Measurements from ENCODE around the gene GBX1. TPM values are rescaled to one million over a fixed set of nuclear protein-coding genes. Genes with fewer than 3 reads are reported as not detected.

Gene GBX1
- total RNA-seq, 3 donors from 2014 or later (not counting 1 experiment from before 2014, with no cell fraction given) = not detected

DNA sequence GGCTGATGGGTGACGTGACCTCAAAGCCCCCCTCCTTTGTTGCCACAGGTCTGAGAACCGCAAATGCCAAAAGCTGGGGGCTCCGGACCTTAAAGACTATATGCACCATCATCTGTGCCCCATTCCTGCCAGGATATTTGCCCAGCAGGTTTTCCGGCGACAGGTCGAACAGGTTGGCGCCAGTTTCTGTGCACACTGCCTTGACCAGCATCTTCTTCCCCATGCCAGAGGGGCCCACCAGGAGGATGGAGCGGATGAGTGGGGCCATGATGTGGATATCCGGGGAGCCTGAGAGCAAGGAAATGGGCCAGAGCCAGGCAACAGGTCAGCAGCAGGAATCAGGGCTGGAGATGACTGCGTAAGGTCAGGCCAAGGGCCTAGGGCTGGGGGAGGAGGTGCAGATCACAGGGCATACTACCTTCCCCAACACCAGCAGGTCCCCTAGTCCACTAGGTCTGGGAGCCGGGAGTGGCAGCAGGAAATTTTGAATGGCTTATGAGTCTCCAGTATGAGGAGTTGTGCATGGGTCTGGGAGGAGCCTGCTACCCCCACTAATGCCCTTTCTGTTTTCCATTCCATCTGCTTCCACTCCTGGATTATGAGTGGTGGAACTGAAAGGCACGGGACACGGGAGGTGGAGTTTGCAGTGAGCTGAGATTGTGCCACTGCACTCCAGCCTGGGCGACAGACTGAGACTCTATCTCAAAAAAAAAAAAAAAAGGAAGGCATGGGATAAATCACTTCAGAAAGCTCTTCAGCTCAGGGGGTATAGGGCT lies 25.9 kb upstream of the GBX1 start:
- TF ChIP-seq, protein P1, sequence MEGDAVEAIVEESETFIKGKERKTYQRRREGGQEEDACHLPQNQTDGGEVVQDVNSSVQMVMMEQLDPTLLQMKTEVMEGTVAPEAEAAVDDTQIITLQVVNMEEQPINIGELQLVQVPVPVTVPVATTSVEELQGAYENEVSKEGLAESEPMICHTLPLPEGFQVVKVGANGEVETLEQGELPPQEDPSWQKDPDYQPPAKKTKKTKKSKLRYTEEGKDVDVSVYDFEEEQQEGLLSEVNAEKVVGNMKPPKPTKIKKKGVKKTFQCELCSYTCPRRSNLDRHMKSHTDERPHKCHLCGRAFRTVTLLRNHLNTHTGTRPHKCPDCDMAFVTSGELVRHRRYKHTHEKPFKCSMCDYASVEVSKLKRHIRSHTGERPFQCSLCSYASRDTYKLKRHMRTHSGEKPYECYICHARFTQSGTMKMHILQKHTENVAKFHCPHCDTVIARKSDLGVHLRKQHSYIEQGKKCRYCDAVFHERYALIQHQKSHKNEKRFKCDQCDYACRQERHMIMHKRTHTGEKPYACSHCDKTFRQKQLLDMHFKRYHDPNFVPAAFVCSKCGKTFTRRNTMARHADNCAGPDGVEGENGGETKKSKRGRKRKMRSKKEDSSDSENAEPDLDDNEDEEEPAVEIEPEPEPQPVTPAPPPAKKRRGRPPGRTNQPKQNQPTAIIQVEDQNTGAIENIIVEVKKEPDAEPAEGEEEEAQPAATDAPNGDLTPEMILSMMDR (IDR thresholded peaks at IDR 0.05) = no peak

GRCh38 chr7:151192002-151192539 lies 24.6 kb upstream of the GBX1 start:
- intact Hi-C loops (cut with micrococcal nuclease) = no loop called here
- H3K36me3 Mint-ChIP-seq = no peaks in the 10 kb centered on the region
- H3K27ac Mint-ChIP-seq = no peak overlapping the region

More for the DNA sequence above, 25.9 kb upstream of the GBX1 start:
- WGBS (ENCODE audit: insufficient coverage) = 91% methylated on average over 12 of the region's 14 CpGs
- Mint-ChIP-seq H3K27me3 (ENCODE audit: low read depth in 2 of 2) (peaks cover 6 to 9% of the 10 kb centered on the region in 2 donors), H3K4me1 (no peaks in the 10 kb centered on the region), H3K27ac (no peak overlapping the region), H3K36me3 (no peaks in the 10 kb centered on the region), H3K9me3 (no peaks in the 10 kb centered on the region), H3K4me3 (no peak overlapping the region)
- no peak overlapping the region for H3K27ac ChIP-seq (ENCODE audit: low read length)
- peaks cover 6% of the 10 kb centered on the region for H3K4me1 ChIP-seq (ENCODE audit: control insufficient read depth, insufficient read depth, low read length)
- no peaks in the 10 kb centered on the region for H3K9me3 ChIP-seq (ENCODE audit: control insufficient read depth, insufficient read depth, low read length)
- ATAC-seq (no peak), DNase-seq (no peak)
- no peaks in the 10 kb centered on the region for H3K27me3 ChIP-seq (ENCODE audit: control insufficient read depth, insufficient read depth, low read length)
- H3K4me3 ChIP-seq (ENCODE audit: low read length) = no peak overlapping the region
- intact Hi-C loops (cut with micrococcal nuclease) = no loop called here
- H3K36me3 ChIP-seq (ENCODE audit: control insufficient read depth, insufficient read depth, low read length) = no peaks in the 10 kb centered on the region

DNA sequence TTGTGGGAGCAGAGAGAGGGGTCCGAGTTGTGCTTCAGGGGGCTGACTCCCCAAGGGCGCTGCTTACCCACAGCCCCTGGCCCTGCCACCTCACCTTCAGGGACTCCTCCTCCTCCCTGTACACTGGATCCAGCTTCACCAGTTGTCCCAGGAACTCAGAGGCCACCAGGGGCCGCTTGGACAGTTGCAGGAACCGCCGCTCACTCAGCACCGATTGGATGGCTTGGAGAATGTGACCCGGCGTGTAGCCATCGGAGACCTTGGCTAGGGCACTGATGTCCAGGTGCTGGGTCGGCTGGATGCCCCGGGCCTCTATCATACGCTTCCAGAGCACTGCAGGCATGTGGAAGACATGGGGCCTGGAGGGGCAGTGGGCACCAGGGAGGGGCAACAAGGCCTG lies 24.1 kb upstream of the GBX1 start:
- H3K27me3 ChIP-seq (ENCODE audit: control insufficient read depth, insufficient read depth, low read length) = no peaks in the 10 kb centered on the region
- no peaks in the 10 kb centered on the region for H3K9me3 ChIP-seq (ENCODE audit: control insufficient read depth, insufficient read depth, low read length)
- no peak overlapping the region for H3K4me3 Mint-ChIP-seq
- H3K4me1 ChIP-seq (ENCODE audit: control insufficient read depth, insufficient read depth, low read length) = peaks cover 6% of the 10 kb centered on the region
- no peaks in the 10 kb centered on the region for H3K9me3 Mint-ChIP-seq
- H3K4me1 Mint-ChIP-seq = no peaks in the 10 kb centered on the region
- H3K27ac ChIP-seq (ENCODE audit: low read length) = no peak overlapping the region
- no peaks in the 10 kb centered on the region for H3K36me3 ChIP-seq (ENCODE audit: control insufficient read depth, insufficient read depth, low read length)
- no peak for ATAC-seq
- TF ChIP-seq, protein P1 (IDR thresholded peaks at IDR 0.05) = no peak
- no peak for DNase-seq
- H3K36me3 Mint-ChIP-seq = no peaks in the 10 kb centered on the region
- H3K27me3 Mint-ChIP-seq (ENCODE audit: low read depth in 2 of 2) = peaks cover 6 to 9% of the 10 kb centered on the region in 2 donors
- WGBS (ENCODE audit: insufficient coverage) = 94% methylated on average over 12 of the region's 12 CpGs
- H3K27ac Mint-ChIP-seq = no peak overlapping the region
- intact Hi-C loops (cut with micrococcal nuclease) = no loop called here
- no peak overlapping the region for H3K4me3 ChIP-seq (ENCODE audit: low read length)

More at GRCh38 chr7:151192002-151192539, 24.6 kb upstream of the GBX1 start:
- Mint-ChIP-seq H3K9me3 (no peaks in the 10 kb centered on the region), H3K27me3 (ENCODE audit: low read depth in 2 of 2) (peaks cover 6 to 9% of the 10 kb centered on the region in 2 donors), H3K4me1 (no peaks in the 10 kb centered on the region), H3K4me3 (no peak overlapping the region)
- 94% methylated on average over 22 of the region's 23 CpGs for WGBS (ENCODE audit: insufficient coverage)
- peaks cover 6% of the 10 kb centered on the region for H3K4me1 ChIP-seq (ENCODE audit: control insufficient read depth, insufficient read depth, low read length)
- no peaks in the 10 kb centered on the region for H3K36me3 ChIP-seq (ENCODE audit: control insufficient read depth, insufficient read depth, low read length)
- no peak for DNase-seq
- H3K27me3 ChIP-seq (ENCODE audit: control insufficient read depth, insufficient read depth, low read length) = no peaks in the 10 kb centered on the region
- no peak overlapping the region for H3K27ac ChIP-seq (ENCODE audit: low read length)
- no peak for ATAC-seq
- TF ChIP-seq, protein P1 (IDR thresholded peaks at IDR 0.05) = no peak
- no peak overlapping the region for H3K4me3 ChIP-seq (ENCODE audit: low read length)
- no peaks in the 10 kb centered on the region for H3K9me3 ChIP-seq (ENCODE audit: control insufficient read depth, insufficient read depth, low read length)
